NCI-H2171 (cell line): Measurements from ENCODE around the gene MPHOSPH9.
"Not testable (repeated sequence)": the region's sequence is repeated elsewhere in the genome, so short reads cannot be mapped to it uniquely, and the experiment has no call there.

Source experiments
- DNase-seq: peaks from one replicate; lab custom pipeline; 2025; lab: John Stamatoyannopoulos, UW

The MPHOSPH9 gene

GRCh38 chr12:123225443-123225842 lies 7.5 kb downstream of the MPHOSPH9 start:
- no peak for DNase-seq

GRCh38 chr12:123223241-123223668 lies 9.7 kb downstream of the MPHOSPH9 start:
- no peak for DNase-seq

GRCh38 chr12:123207815-123208214 lies 25.1 kb downstream of the MPHOSPH9 start:
- DNase-seq: not testable (repeated sequence)

GRCh38 chr12:123206794-123207193 lies 26.1 kb downstream of the MPHOSPH9 start:
- not testable (repeated sequence) for DNase-seq

GRCh38 chr12:123200414-123200813 lies 32.5 kb downstream of the MPHOSPH9 start:
- DNase-seq: no peak

GRCh38 chr12:123199936-123200335 lies 33.0 kb downstream of the MPHOSPH9 start:
- DNase-seq: no peak

GRCh38 chr12:123187637-123188036 lies 45.3 kb downstream of the MPHOSPH9 start:
- DNase-seq: no peak

GRCh38 chr12:123180171-123180570 lies 52.8 kb downstream of the MPHOSPH9 start:
- no peak for DNase-seq

- DNase-seq: no peak
These were observed 61.0 kb downstream of the MPHOSPH9 start for GRCh38 chr12:123171967-123172366.

- DNase-seq: no peak
These were observed 65.6 kb downstream of the MPHOSPH9 start for GRCh38 chr12:123167329-123167728.

- DNase-seq: no peak
These were observed 67.4 kb downstream of the MPHOSPH9 start for GRCh38 chr12:123165537-123165936.

- no peak for DNase-seq
These were observed 68.2 kb downstream of the MPHOSPH9 start for GRCh38 chr12:123164710-123165261.

GRCh38 chr12:123164222-123164621 lies 68.7 kb downstream of the MPHOSPH9 start:
- no peak for DNase-seq

GRCh38 chr12:123163227-123163626 lies 69.7 kb downstream of the MPHOSPH9 start:
- DNase-seq: no peak

GRCh38 chr12:123160801-123161487 lies 72.0 kb downstream of the MPHOSPH9 start:
- DNase-seq: no peak

- no peak for DNase-seq
These were observed 79.0 kb downstream of the MPHOSPH9 start for GRCh38 chr12:123153906-123154305.

GRCh38 chr12:123152833-123153232 lies 80.1 kb downstream of the MPHOSPH9 start:
- DNase-seq: no peak

- DNase-seq: no peak
These were observed 81.2 kb downstream of the MPHOSPH9 start for GRCh38 chr12:123151457-123152454.

GRCh38 chr12:123150744-123151456 lies 82.0 kb downstream of the MPHOSPH9 start, which contains the start of gene PITPNM2:
TSS of gene PITPNM2 (minus strand) at chr12:123151090. CDS start at chr12:123034590, 116,500 bp downstream.
- peak; percentile 32 for DNase-seq

- no peak for DNase-seq
These were observed 82.6 kb downstream of the MPHOSPH9 start for GRCh38 chr12:123150275-123150743.

- DNase-seq: no peak
These were observed 83.3 kb downstream of the MPHOSPH9 start for GRCh38 chr12:123149501-123150274.
